OCI-LY1 (cell line): ENCODE results near the gene CMTM4.

ENCODE experiments used
- EZH2 ChIP-seq: fragments of 200-600 bp; sonication (generic), shearing (Covaris generic); IDR thresholded peaks from 2 replicates; pipeline ENCODE4 v1.8.0; 2017; ENCODE audit warnings: borderline replicate concordance, mixed run types, mild to moderate bottlenecking, antibody characterized with exemption, low read length, moderate library complexity, mixed read lengths
- TF ChIP-seq, protein P1 (sequence below): fragments of 200-600 bp; sonication (generic), shearing (Covaris generic); IDR thresholded peaks from 2 replicates; pipeline ENCODE4 v1.5.1; 2017; ENCODE audit warnings: mild to moderate bottlenecking, antibody characterized with exemption, low read length, moderate library complexity, mixed read lengths

DNA sequence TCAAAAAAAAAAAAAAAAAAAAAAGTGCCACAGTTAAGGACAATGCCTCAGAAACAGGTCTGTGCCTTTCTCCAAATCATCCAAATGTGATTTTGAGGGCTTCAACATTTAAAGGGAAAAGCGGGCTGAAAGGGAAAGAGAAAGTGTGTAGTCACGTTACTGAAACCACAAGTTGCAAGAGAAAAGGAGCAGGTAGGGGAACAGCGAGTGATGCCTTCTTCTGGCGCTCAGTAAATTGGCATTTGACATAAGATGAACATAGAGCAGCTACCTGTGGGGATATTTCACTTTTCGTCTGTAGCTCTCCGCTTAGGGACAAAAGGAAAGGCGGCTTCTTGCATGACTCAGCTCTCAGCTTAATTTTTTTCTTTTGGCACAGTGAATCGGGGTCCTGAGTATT is 106.2 kb downstream of the CMTM4 start:
- TF ChIP-seq, protein P1, sequence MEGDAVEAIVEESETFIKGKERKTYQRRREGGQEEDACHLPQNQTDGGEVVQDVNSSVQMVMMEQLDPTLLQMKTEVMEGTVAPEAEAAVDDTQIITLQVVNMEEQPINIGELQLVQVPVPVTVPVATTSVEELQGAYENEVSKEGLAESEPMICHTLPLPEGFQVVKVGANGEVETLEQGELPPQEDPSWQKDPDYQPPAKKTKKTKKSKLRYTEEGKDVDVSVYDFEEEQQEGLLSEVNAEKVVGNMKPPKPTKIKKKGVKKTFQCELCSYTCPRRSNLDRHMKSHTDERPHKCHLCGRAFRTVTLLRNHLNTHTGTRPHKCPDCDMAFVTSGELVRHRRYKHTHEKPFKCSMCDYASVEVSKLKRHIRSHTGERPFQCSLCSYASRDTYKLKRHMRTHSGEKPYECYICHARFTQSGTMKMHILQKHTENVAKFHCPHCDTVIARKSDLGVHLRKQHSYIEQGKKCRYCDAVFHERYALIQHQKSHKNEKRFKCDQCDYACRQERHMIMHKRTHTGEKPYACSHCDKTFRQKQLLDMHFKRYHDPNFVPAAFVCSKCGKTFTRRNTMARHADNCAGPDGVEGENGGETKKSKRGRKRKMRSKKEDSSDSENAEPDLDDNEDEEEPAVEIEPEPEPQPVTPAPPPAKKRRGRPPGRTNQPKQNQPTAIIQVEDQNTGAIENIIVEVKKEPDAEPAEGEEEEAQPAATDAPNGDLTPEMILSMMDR = no peak
- TF ChIP-seq EZH2 = no peak
